NCI-H1694 treated with DMSO at 0.1 percent for 48 hours (cell line): ENCODE data around the gene LINGO4.
A peak's percentile ranks its signal among the peaks of the same experiment; 100 is the strongest.

Experiments used
- DNase-seq: peaks from one replicate; lab custom pipeline; 2025; lab: John Stamatoyannopoulos, UW

Gene LINGO4

GRCh38 chr1:151834239-151834638 is 29.0 kb upstream of the LINGO4 start:
- no peak for DNase-seq

GRCh38 chr1:151833172-151833900 is 28.1 kb upstream of the LINGO4 start:
- no peak for DNase-seq

- peak; percentile 3 for DNase-seq
Measured at GRCh38 chr1:151832318-151832980, 27.2 kb upstream of the LINGO4 start.

GRCh38 chr1:151831605-151832004 is 26.4 kb upstream of the LINGO4 start, which contains the start of gene RORC:
RORC (minus strand) TSS chr1:151831802; CDS start chr1:151831764, 38 bp downstream.
- no peak for DNase-seq

GRCh38 chr1:151831256-151831591 is 26.0 kb upstream of the LINGO4 start:
- DNase-seq = no peak

- no peak for DNase-seq
Measured at GRCh38 chr1:151830055-151830454, 24.8 kb upstream of the LINGO4 start.

GRCh38 chr1:151829352-151830046 is 24.3 kb upstream of the LINGO4 start:
- no peak for DNase-seq

GRCh38 chr1:151828921-151829320 is 23.7 kb upstream of the LINGO4 start:
- DNase-seq = no peak

- no peak for DNase-seq
Measured at GRCh38 chr1:151827853-151828252, 22.6 kb upstream of the LINGO4 start.

GRCh38 chr1:151825751-151826660 is 20.8 kb upstream of the LINGO4 start:
- no peak for DNase-seq

GRCh38 chr1:151825204-151825603 is 20.0 kb upstream of the LINGO4 start:
- no peak for DNase-seq

- no peak for DNase-seq
Measured at GRCh38 chr1:151823175-151823574, 18.0 kb upstream of the LINGO4 start.

GRCh38 chr1:151822404-151822803 is 17.2 kb upstream of the LINGO4 start:
- no peak for DNase-seq

- DNase-seq = no peak
Measured at GRCh38 chr1:151820940-151821339, 15.7 kb upstream of the LINGO4 start.

- no peak for DNase-seq
Measured at GRCh38 chr1:151819976-151820623, 14.9 kb upstream of the LINGO4 start.

- no peak for DNase-seq
Measured at GRCh38 chr1:151819227-151819835, 14.1 kb upstream of the LINGO4 start.

GRCh38 chr1:151817353-151817730 is 12.1 kb upstream of the LINGO4 start:
- DNase-seq = no peak

- DNase-seq = no peak
Measured at GRCh38 chr1:151816548-151817352, 11.5 kb upstream of the LINGO4 start.

- no peak for DNase-seq
Measured at GRCh38 chr1:151815716-151816327, 10.6 kb upstream of the LINGO4 start.
